ENCODE measurements around the gene RAP1GAP. TPM values are rescaled to one million over a fixed set of nuclear protein-coding genes. Genes with fewer than 3 reads are reported as not detected.

RAP1GAP gene
- total and polyA plus RNA-seq, 2 of the 13 experiments (the other 11 are each of a cell fraction or from before 2014, with no cell fraction given): 11.9 to 37.5 TPM

DNA sequence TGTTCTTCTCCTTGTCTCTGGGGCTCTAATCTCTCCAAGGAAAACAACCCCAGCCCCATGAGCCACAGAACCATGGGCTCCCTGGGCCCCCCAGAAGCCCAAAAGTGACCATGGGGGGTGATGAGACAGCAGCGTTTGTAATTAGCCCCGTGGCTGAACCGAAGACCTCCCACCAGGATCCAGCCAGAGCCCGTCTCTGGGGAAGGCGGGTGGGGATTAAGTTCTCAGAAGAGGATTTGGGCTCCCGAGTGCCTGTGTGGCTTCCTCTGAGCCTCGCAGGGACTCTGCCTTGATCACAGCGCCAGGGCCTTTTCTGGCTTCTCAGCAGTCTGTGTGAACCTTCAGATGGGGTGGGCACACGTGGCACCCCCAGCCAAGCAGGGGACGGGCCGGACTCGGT lies 82.9 kb downstream of the RAP1GAP start (continued):
- TF ChIP-seq, protein P1, sequence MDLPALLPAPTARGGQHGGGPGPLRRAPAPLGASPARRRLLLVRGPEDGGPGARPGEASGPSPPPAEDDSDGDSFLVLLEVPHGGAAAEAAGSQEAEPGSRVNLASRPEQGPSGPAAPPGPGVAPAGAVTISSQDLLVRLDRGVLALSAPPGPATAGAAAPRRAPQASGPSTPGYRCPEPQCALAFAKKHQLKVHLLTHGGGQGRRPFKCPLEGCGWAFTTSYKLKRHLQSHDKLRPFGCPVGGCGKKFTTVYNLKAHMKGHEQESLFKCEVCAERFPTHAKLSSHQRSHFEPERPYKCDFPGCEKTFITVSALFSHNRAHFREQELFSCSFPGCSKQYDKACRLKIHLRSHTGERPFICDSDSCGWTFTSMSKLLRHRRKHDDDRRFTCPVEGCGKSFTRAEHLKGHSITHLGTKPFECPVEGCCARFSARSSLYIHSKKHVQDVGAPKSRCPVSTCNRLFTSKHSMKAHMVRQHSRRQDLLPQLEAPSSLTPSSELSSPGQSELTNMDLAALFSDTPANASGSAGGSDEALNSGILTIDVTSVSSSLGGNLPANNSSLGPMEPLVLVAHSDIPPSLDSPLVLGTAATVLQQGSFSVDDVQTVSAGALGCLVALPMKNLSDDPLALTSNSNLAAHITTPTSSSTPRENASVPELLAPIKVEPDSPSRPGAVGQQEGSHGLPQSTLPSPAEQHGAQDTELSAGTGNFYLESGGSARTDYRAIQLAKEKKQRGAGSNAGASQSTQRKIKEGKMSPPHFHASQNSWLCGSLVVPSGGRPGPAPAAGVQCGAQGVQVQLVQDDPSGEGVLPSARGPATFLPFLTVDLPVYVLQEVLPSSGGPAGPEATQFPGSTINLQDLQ (CRISPR knock-in tag; IDR thresholded peaks at IDR 0.05): no peak

DNA sequence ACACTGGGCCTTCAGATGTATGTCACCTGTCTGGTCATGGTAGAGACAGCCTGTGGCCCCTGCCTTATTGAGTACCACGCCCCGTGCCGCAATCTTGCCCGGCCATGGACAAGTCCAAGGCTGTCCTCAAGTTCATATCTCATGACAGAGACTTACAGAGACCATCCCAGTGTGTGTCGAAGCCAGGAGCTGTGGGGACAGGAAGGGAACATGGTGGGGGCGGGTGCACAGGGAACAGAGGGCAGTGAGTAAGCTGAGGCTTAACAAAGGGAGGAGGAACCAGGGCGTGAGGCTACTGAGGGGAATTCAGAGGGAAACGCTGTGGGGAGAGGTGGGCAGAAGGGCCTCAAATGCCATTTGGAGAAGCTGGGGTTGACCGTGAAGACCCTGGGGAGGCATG lies 84.1 kb downstream of the RAP1GAP start:
- H3K9ac ChIP-seq (ENCODE audit: insufficient read depth, low read depth, low read length): no peak overlapping the region
- peaks cover 3 to 49% of the 10 kb centered on the region in 2 experiments; a peak in 3 of 5 replicates for H3K27me3 ChIP-seq (ENCODE audit: control insufficient read depth in 1 of 2, insufficient read depth in 2 of 2, low read length in 2 of 2)
- no peaks in the 10 kb centered on the region for H4K20me1 ChIP-seq (ENCODE audit: insufficient read depth, low read length)
- H3K4me3 ChIP-seq (replicated peaks in 1 of 3; ENCODE audit: insufficient read depth in 1 of 3, low read depth in 2 of 3, low read length in 3 of 3): no peak overlapping the region
- 8% methylated on average over 9 of the region's 9 CpGs for WGBS (ENCODE audit: low lambda C conversion rate)
- CTCF ChIA-PET (ENCODE audit: low intra/inter-chr PET ratio, low total read pairs): no interaction called here
- H3K4me2 ChIP-seq (ENCODE audit: low read depth, low read length): no peak overlapping the region
- intact Hi-C loops (cut with micrococcal nuclease; ENCODE audit: unreplicated experiment): no loop called here
- H3K79me2 ChIP-seq (ENCODE audit: insufficient read depth, low read length): no peaks in the 10 kb centered on the region
- H3K36me3 ChIP-seq (replicated peaks in 1 of 2; ENCODE audit: control insufficient read depth in 1 of 2, insufficient read depth in 2 of 2, low read length in 2 of 2): no peaks in the 10 kb centered on the region
- H2AFZ ChIP-seq (ENCODE audit: low read length): no peak overlapping the region
- peak; percentile 43 for DNase-seq (ENCODE audit: low spot score)
- no peak for FAIRE-seq
- H3K4me1 ChIP-seq (ENCODE audit: insufficient read depth, low read length): peaks cover 43% of the 10 kb centered on the region
- H3K9me3 ChIP-seq (ENCODE audit: low read length): no peaks in the 10 kb centered on the region
- POLR2A ChIA-PET: no interaction called here
- BruUV-seq (replicated peaks): no TSS peak
- ATAC-seq: peak; percentile 46
- in situ Hi-C loops (cut with HindIII; ENCODE audit: extremely low pct_ligation_motif_present, low pct_unique_long_range_greater_than_20kb): no loop called here
- no peak overlapping the region for H3K27ac ChIP-seq (ENCODE audit: extremely low read length, insufficient read depth, low read length)
- TF ChIP-seq ZFP36L2 (CRISPR knock-in tag; IDR thresholded peaks at IDR 0.05) (no peak), ZNF296 (CRISPR knock-in tag; conservative IDR thresholded peaks at IDR 0.05) (no peak), TARDBP (CRISPR knock-in tag; IDR thresholded peaks at IDR 0.05) (0 out of 2 replicates have a peak, but pooled peaks have one; percentile 19), TBL1XR1 (IDR thresholded peaks at IDR 0.05; ENCODE audit: borderline replicate concordance, low read length, partially characterized antibody) (peak; percentile 41), SPEN (CRISPR knock-in tag; IDR thresholded peaks at IDR 0.05; ENCODE audit: low read depth) (0 out of 2 replicates have a peak, but pooled peaks have one; percentile 24), ZNF10 (CRISPR knock-in tag; IDR thresholded peaks at IDR 0.05; ENCODE audit: borderline replicate concordance, low read depth) (no peak), FOSL2 (CRISPR knock-in tag; IDR thresholded peaks at IDR 0.05) (peak; percentile 5; the same call in 1 of the 2 replicates), BCL6 (CRISPR knock-in tag; IDR thresholded peaks at IDR 0.05) (0 out of 2 replicates have a peak, but pooled peaks have one; percentile 10), ONECUT2 (CRISPR knock-in tag; IDR thresholded peaks at IDR 0.05) (no peak), ZNF121 (CRISPR knock-in tag; IDR thresholded peaks at IDR 0.05) (no peak), SKI (IDR thresholded peaks at IDR 0.05; ENCODE audit: partially characterized antibody) (peak; percentile 56), SOX5 (CRISPR knock-in tag; IDR thresholded peaks at IDR 0.05; ENCODE audit: borderline replicate concordance) (peak; percentile 35; the same call in 1 of the 2 replicates), ZNF878 (CRISPR knock-in tag; IDR thresholded peaks at IDR 0.05) (no peak), RXRA (CRISPR knock-in tag; IDR thresholded peaks at IDR 0.05) (peak; percentile 66; the same call in 1 of the 2 replicates), MIER3 (CRISPR knock-in tag; IDR thresholded peaks at IDR 0.05; ENCODE audit: borderline replicate concordance) (no peak)
- TF ChIP-seq, protein P2, sequence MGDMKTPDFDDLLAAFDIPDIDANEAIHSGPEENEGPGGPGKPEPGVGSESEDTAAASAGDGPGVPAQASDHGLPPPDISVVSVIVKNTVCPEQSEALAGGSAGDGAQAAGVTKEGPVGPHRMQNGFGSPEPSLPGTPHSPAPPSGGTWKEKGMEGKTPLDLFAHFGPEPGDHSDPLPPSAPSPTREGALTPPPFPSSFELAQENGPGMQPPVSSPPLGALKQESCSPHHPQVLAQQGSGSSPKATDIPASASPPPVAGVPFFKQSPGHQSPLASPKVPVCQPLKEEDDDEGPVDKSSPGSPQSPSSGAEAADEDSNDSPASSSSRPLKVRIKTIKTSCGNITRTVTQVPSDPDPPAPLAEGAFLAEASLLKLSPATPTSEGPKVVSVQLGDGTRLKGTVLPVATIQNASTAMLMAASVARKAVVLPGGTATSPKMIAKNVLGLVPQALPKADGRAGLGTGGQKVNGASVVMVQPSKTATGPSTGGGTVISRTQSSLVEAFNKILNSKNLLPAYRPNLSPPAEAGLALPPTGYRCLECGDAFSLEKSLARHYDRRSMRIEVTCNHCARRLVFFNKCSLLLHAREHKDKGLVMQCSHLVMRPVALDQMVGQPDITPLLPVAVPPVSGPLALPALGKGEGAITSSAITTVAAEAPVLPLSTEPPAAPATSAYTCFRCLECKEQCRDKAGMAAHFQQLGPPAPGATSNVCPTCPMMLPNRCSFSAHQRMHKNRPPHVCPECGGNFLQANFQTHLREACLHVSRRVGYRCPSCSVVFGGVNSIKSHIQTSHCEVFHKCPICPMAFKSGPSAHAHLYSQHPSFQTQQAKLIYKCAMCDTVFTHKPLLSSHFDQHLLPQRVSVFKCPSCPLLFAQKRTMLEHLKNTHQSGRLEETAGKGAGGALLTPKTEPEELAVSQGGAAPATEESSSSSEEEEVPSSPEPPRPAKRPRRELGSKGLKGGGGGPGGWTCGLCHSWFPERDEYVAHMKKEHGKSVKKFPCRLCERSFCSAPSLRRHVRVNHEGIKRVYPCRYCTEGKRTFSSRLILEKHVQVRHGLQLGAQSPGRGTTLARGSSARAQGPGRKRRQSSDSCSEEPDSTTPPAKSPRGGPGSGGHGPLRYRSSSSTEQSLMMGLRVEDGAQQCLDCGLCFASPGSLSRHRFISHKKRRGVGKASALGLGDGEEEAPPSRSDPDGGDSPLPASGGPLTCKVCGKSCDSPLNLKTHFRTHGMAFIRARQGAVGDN (CRISPR knock-in tag; IDR thresholded peaks at IDR 0.05): peak; percentile 14; the same call in 1 of the 2 replicates

Measured in HepG2 (cell line).